NCI-H82 treated with DMSO at 0.1 percent for 48 hours (cell line): Measurements from ENCODE around the gene CELSR1.

Source experiments
- DNase-seq: peaks from one replicate; lab custom pipeline; 2025; ENCODE audit not compliant: unreplicated experiment; lab: John Stamatoyannopoulos, UW

Gene CELSR1

GRCh38 chr22:46447906-46448305 is 89.5 kb downstream of the CELSR1 start:
- no peak for DNase-seq

DNA sequence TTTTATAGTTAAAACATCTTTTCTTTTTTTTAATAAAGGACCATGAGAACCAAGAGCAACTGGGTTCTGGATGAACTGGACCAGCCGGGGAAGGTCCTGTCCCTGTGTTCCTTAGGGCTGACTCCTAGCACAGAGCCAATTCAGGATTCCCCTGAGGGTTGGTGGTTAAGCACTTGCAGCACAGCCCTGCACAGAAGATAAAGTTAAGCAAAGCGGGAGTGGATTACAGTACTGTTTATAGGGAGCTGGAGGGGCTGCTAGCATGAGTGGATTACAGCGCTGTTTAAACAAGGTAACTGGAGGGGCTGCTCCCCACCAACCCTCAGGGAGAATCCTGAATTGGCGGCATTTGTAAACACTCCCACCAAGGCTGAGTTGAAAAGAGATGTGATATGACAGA is 90.6 kb downstream of the CELSR1 start:
- DNase-seq = peak; percentile 0

GRCh38 chr22:46445771-46446420 is 91.5 kb downstream of the CELSR1 start:
- DNase-seq = no peak

DNA sequence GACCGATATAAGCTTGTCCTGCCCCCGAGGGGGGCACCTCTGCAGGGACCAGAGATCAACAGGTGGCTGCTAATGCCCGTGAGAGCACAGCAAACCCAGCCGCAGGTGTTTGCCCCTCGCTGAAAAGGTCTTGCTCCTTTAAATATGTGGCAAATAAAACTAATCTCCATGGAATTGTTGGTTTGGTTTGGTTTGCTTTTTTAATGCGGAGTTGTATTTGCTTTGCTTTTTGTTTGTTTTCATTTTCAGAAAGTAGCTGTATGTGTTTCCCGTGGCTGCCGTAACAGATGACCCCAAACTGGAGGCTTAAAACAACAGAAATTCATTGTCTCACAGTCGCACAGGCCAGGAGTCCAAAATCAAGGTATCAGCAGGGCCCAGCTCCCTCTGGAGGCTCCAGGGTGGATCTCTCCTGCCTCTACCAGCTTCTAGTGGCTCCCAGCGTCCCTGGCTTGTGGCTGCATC is 93.0 kb downstream of the CELSR1 start:
- DNase-seq = no peak

DNA sequence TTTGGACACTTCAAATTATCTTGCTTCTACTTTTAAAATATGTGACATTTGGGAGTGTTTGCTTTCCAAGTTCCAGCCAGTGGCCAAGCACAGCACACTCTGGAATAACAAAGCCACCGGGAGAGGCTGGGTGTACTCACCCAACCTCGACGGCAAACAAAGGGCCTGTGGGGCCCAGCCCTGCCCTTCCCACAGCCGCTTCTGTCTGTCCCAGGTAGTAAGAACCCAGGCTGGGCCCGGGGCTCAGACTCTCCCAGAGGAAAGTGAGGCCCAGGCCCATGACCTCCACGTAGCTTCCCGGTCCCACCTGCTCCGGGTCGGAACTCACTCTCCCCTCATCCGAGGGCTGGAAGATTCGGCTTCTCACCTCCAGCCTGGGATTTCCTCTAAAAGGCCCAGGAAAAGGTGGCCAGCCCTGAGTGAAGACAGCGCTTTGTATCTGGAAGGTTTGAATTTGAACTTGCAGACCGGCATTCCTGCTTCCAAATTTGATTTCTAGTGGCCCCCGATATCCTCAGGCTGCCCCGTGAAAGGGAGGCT is 93.5 kb downstream of the CELSR1 start:
- DNase-seq = no peak

GRCh38 chr22:46442217-46442853 is 95.1 kb downstream of the CELSR1 start:
- no peak for DNase-seq

DNA sequence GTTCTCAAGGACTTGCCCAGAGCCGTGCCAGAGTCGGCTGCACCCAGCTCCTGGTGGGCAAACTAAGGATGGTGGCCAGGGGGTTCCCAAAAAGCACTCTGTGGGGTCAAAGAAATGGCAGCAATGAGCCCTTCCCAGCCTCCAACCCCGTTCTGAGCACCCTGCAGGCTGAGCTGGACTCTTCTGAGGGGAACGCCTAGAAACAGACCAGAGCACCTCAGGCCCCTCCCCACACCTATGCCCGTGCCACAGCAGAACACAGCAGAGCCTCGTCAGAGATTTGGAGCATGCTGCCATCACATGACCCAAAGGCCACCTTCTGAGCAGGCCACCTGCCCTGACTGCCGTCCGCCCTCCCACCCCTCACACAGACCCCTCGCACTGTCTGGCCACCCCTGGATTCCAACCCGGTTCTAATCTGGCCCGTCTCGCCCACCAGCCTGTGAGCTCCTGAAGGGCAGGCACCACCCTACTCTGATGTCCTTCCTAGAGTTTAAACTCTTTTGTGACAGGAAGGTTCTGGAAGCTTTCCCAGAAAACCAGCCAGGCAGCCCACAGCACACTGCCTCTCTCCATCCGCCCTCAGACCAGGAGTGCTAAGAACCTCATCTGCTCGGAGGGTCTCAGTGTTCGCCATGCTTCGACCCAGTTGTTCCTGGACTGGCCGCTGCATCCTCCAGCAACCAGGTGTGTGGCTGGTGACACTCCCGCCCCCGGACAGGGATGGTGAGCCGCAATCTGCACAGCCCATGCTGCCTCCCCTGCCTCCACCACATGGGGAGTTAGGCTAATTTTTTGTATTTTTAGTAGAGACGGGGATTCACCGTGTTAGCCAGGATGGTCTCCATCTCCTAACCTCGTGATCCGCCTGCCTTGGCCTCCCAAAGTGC is 97.6 kb downstream of the CELSR1 start:
- no peak for DNase-seq

- DNase-seq = no peak
Measured at GRCh38 chr22:46439111-46439510, 98.3 kb downstream of the CELSR1 start.

DNA sequence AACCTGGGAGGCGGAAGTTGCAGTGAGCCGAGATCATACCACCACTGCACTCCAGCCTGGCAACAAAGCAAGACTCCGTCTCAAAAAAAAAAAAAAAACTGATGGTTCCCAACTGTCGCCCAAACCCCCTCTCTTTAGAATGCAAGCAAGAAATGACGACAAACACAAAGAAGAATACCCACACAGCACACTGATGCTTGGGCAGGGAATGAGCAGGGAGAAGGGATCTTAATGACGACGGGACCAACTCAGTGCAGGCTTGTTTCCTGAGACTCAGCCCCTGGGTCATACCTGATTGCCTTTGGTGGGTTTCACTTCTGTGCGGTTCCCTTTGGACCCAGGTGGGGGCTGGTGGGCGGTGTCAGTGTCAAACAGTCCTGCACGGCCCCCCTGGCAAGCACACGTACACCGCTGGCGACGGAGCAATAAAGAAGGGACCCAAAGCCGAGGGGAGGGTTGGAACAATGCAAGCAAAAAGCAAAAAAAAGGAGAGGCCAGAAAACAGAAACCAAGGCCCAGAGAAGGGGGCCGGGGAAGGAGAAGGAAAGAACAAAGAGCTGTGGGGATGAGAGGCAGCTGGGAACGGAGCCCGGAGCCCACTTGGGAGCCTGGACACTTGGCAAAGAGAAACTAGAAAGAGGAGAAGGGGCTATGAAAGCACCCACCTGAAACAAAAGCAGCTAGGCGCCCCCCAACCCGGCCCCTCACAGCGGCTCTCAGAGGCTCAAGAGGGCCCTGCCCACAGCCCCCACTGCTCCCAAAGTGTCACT is 99.6 kb downstream of the CELSR1 start:
- DNase-seq = no peak

GRCh38 chr22:46436595-46437175 is 100.7 kb downstream of the CELSR1 start:
- no peak for DNase-seq

GRCh38 chr22:46433318-46433717 is 104.1 kb downstream of the CELSR1 start:
- DNase-seq = no peak

GRCh38 chr22:46432164-46433068 is 105.0 kb downstream of the CELSR1 start:
- DNase-seq = no peak

DNA sequence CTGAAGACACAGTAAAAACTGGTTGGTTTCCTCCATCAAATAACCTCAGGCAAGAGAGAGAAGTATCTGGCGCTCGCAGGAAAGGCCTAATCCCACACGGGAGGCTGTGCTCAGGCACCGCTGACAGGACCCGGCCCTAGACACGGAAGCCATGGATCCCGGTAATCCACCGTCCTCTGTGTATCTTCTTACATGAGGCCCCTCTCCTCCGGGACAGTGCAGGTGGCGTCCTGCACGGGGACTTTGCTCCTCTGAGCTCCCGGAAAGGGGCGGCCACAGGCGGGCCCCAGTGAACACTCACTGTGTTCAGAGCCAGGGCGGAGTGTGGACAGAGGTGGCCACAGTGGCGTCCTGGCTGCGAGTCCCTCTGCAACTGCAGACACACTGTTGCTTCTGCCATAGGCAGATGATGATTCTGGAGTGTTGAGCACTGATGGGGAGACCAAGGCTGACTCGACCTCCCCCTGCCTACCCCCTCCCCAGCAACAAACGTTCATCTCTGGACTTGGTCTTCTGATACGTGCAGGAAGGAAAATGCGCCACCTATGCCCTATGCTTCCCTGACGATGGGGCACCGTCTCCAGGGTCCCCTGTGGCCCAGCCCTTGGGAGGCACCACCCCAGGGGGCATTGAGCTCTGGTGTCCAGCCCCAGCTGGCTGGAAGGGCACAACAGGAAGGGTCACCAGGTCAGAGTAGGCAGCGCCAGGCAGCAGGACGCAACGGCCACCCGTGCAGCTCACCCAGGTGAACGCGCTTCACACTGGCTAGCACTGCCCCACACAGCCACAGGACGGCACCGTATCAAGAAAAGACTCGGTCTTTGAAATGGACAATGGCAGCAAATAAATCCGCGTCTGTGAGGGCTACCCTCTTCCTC is 106.2 kb downstream of the CELSR1 start:
- DNase-seq = no peak

GRCh38 chr22:46429325-46429853 is 108.0 kb downstream of the CELSR1 start:
- no peak for DNase-seq

- no peak for DNase-seq
Measured at GRCh38 chr22:46428602-46429324, 108.7 kb downstream of the CELSR1 start.

- no peak for DNase-seq
Measured at GRCh38 chr22:46428171-46428570, 109.2 kb downstream of the CELSR1 start.

DNA sequence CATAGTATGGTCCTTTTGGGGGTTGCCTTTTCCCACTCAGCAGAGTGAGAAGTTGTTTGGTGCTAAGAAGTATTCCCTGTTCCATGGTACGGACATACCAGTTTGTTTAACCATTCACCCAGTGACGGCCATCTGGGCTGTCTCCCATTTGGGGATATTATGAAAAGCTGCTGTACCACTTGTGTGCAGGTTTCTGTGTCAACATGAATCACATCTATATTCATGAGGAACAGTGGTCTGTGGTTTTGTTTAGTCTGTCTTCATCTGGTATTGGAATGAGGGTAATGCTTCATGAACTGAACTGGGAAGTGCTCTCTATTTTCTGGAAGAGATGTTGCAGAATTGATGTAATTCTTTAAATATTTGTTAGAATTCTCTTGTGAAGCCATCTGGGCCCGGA is 112.4 kb downstream of the CELSR1 start:
- DNase-seq = no peak

GRCh38 chr22:46424496-46424895 is 112.9 kb downstream of the CELSR1 start:
- DNase-seq = no peak
